WI38 (cell line): Measurements from ENCODE around the gene INPP5K.

Experiments used
- H3K4me3 ChIP-seq: 2 replicates; pipeline ENCODE4 v1.5.1; 2011; ENCODE audit warnings: low read depth, mild to moderate bottlenecking, control low read depth, low read length
- TF ChIP-seq, protein P1 (sequence below): IDR thresholded peaks from 2 replicates; pipeline ENCODE4 v1.5.1; 2012; ENCODE audit warnings: low read depth, mild to moderate bottlenecking, control low read depth, low read length

The INPP5K gene

DNA sequence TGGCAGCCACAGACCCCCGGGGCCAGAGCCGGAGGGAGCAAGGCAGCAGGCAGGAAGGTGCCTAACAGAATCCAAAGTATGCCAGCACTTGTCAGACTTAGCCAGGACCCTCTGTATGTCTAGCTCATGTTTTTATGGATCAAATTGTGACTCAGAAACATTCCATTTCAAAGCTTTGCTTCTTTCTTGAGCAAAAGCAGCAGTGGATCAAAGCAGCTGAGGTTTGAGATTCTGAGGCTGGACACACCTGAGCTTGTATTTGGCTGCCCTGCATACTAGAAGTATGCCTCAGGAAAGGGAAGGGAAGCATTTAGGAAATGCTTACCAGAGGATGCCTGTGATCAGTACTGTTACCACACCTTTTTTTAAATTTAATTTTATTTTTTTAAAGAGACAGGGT lies 18.2 kb downstream of the INPP5K start:
- TF ChIP-seq, protein P1, sequence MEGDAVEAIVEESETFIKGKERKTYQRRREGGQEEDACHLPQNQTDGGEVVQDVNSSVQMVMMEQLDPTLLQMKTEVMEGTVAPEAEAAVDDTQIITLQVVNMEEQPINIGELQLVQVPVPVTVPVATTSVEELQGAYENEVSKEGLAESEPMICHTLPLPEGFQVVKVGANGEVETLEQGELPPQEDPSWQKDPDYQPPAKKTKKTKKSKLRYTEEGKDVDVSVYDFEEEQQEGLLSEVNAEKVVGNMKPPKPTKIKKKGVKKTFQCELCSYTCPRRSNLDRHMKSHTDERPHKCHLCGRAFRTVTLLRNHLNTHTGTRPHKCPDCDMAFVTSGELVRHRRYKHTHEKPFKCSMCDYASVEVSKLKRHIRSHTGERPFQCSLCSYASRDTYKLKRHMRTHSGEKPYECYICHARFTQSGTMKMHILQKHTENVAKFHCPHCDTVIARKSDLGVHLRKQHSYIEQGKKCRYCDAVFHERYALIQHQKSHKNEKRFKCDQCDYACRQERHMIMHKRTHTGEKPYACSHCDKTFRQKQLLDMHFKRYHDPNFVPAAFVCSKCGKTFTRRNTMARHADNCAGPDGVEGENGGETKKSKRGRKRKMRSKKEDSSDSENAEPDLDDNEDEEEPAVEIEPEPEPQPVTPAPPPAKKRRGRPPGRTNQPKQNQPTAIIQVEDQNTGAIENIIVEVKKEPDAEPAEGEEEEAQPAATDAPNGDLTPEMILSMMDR = no peak

DNA sequence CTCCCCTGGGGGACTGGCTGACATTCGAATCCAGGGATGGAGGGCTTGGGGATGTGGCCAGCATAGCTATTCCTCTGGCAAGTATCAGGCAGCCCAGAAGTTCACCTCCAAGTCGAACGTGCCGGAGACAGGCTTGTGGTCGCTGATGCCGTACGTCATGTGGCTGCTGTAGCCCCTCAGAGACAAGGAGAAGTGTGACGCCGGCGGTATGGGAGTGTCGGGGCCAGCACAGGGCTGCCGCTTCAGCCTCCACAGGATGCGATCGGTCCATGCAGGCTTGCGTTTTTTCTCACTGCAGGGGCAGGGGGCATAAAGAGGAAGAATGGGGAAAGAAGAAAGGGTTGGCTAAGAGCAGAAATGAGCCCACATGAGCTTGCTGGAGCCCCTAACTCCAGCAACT lies 18.6 kb downstream of the INPP5K start:
- no peak overlapping the region for H3K4me3 ChIP-seq
- TF ChIP-seq, protein P1 = no peak

More for the DNA sequence above, 18.2 kb downstream of the INPP5K start:
- H3K4me3 ChIP-seq = no peak overlapping the region

DNA sequence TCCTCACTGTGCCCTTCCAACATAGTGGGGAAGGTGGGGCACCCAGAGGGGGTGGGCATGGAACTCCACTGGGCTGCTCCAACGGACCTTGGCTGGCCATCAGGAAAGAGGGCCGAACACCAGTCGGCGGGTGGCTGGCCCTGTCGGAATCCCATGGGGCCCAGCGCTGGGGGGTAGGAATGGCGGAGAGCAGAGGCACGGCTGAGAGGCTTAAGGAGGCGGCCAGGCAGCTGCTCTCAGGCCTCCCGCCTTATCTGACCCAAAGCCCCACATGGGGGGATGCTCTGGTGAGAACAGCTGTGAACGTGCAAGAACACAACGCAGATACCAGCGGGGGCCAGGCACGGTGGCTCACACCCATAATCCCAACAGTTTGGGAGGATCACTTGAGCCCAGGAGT lies 19.5 kb downstream of the INPP5K start:
- TF ChIP-seq, protein P1 = no peak
- no peak overlapping the region for H3K4me3 ChIP-seq

DNA sequence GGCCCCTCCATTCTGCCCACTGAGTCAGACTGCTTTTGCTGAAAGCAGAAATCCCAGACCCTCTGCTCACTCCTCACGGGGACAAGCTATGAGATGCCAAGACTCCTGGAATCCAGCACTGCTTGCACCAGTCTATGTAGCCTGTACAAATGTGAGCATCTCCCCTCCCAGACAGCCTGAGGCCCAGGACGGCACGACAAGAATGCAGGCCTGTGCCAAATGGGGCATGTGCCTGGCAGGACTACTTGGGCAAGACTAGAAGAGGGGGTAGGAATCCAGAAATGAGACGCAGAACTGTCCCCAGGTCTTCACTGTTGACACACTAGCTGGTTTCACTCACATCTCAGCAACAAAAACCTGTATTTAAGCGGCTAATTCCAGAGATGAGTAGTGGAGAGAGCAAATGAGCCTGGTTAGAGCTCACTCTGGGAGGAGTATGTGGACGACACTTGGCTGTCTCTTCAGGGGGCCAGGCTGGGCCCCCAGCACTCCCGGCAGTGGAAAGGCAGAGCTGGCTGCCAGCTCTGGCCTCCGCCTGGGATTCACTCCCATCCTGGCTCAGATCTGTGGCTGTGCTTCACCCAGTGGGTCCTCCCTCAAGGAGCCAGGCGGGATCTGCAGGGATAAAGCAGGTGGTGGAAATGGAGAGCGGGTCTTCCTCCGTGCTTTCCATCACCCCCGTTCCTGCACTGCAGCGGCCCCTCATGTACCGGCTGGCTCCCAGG lies 21.0 kb downstream of the INPP5K start:
- no peak overlapping the region for H3K4me3 ChIP-seq
- TF ChIP-seq, protein P1 = no peak

DNA sequence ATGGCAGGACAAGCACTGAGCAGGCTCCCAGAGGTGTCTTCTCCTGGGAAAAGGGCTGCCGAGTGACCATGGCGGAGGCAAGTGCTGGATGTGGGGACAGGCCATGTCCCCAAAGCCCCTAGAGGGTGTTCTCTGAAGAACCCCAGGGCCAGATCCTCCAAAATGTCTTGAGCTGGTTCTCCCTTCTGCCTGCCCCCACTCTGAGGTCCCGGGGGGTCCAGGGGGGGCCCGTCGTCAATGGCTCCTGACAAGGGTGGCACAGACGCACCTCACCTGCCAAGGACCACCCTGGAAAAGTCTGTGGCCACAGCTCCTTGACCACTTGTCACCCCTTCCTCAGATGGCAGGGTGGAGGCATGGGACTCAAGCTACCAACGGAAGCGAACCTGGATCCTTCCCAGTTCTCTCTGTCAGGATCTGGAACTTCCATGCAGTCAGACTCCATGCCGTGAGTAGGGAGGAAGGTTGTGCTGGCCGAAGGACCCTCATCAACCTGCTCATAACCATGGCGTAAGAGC lies 21.6 kb downstream of the INPP5K start:
- no peak overlapping the region for H3K4me3 ChIP-seq
- TF ChIP-seq, protein P1 = no peak

DNA sequence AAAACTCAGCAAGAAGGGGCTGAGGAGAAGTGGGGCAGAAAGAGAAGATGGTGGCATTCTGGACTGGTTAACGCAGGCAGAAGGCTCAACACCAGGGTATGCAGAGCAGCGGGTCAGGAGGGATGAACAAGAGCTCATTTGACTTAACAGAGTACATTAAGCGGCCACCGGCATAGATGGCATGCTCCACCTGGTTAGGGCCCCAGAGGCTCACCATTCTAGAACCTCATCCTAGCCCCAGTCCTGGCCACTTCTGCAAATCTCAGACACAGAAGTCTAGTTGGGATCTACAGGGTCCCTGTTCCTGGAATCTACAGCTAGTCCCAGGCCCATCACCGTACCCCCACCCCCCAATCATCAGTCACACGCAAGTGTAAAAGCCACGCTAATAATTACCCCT lies 22.2 kb downstream of the INPP5K start:
- no peak overlapping the region for H3K4me3 ChIP-seq
- TF ChIP-seq, protein P1 = no peak

DNA sequence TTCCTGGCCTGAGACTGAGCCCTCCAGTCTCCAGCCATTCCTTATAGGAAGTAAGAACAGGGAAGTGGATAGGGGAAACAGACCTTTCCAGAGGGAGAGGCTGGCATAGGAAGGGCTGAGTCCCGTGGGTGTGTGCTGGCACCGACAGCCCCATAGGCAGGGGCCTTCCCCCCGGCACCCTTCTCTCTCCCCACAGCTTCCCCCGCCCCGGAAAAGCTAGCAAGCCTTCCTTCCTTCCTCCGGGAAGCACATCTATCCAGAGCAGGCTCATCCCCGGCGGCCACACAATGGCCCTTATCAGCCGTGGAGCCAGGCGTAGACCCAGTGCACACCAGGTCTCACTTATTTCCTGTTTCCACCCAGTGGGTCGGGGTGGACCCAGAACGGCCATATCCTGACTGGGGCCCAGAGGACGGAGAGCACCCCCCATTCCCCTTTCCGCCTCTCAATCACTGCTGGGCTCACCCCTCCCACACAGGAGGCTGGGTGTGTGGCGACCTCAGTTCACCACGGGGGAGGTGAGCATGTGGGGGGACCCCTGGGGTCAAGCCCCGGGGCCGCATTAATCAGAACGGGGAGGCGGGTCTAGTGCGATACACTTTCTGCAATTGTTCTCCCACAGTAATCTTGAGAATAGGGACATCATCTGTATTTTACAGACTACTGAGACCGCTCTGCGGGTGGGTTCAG lies 23.0 kb downstream of the INPP5K start:
- TF ChIP-seq, protein P1 = no peak
- no peak overlapping the region for H3K4me3 ChIP-seq
